HepG2 (cell line): Measurements from ENCODE around the gene PSAP.

Experiments used
- ZNF138 ChIP-seq: sonication (generic); formaldehyde crosslinking; IDR thresholded peaks from 2 replicates; pipeline ENCODE4 v1.5.0; 2020; ENCODE audit warnings: mild to moderate bottlenecking, low read depth, missing genetic modification reagents
- ZNF318 ChIP-seq: sonication (generic); formaldehyde crosslinking; IDR thresholded peaks from 2 replicates; pipeline ENCODE4 v1.4.0; 2020; ENCODE audit warnings: mild to moderate bottlenecking, missing genetic modification reagents

GRCh38 chr10:71857934-71858890, 7.2 kb upstream of the PSAP start:
- TF ChIP-seq ZNF138 (CRISPR knock-in tag) (no peak), ZNF318 (CRISPR knock-in tag) (no peak)
